Activated T-cell treated with anti-CD3 and anti-CD28 coated beads for 4 hours (primary cell): ENCODE results near the gene VAC14.

Source experiments
- DNase-seq: peaks from one replicate; pipeline ENCODE4 v3.0.0-alpha.2; 2020

VAC14 gene

DNA sequence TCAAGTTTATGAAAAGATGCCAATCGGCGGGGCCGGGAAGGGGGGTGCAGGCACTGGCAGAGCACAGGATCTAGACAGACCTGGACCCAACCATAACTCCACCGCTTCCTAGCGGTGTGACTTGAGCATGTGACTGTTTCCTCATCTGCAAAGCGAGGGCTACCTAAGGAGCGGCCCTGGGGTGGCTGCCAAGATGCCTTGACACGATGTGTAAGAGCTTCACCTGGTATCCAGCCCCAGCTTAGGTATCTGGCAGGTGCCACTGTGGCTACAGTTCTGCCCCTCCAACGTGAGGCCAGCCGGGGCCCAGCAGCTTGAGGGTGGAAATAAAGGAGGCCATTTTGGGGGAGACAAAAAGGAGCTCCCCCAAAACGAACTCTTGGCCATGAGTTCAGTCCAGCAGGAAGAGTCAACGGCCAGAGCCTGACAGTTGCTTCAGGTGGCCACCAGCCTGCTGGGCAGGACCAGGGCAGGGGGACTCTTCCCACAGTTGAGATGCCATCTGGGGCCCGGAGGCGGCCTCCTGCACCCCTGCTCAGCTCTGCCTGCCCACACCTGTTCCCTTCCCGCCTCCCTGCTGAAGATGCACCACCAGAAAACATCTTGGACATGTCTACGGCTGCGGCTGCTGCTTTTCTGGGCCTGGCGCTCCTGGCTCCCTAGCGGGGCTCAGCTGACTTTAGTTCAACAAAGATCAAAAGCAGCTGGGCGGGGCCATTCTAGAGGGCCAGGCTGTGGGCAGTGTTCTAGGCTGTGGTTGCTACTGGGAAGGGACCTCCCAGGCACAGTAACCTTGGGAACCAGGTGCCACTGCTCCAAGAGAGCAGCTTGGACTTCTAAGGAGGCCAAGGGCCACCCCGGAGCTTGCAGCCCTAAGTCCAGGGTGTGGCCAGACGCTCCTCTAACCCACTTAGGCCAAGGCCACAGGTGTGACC is 111.7 kb downstream of the VAC14 start:
- no peak for DNase-seq

DNA sequence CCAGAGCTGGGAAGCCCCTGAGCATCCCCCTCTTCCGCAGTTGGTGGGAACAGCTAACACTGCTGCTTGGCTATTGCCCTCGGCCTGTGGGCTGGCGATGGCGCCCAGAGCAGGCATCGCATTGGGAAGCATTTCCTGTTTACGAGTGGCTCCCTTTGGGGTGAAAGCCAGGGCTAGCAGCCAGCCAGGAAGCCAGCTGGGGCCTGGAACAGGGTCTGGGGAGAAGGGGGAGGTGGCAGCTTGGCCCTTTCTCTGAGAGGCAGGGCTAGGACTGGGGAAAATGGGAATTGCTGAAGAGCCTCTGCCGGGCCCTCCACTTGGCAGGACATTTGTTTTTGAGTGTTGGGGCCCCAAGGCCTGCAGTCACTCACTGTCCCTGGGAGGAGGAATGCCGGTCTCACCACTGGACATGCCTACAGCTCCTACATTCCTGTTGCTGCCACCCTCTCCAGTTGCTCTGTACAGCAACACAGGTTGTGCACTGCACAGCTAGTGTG is 112.7 kb downstream of the VAC14 start:
- no peak for DNase-seq

DNA sequence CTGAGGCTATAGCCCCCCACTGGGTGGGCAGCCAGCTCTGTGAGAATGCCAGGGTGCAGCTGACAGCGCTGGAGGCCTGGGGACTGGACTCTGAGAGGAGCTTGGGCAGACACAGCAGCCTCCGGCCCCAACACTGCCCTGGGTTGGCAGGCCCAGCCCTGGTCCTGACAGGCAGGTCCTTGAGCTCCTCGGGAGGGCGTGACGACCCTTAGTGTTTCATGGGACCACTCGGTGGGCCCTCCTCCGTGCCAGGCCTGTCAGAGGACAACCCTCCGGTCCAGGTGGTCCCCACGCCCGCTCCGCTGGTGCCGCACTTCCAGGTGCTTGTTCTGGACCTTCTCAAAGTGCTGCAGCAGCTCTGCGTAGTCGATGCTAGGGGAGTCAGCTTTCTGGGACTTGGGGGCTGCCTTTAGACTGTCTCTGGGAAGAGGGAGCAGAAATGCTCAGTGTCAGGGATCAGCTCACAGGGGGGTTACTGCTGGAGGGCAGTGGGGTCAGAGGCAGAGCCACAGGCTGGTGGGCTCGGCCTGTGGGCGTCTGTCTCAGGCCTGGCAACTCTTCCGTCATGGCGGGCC is 113.2 kb downstream of the VAC14 start:
- no peak for DNase-seq

DNA sequence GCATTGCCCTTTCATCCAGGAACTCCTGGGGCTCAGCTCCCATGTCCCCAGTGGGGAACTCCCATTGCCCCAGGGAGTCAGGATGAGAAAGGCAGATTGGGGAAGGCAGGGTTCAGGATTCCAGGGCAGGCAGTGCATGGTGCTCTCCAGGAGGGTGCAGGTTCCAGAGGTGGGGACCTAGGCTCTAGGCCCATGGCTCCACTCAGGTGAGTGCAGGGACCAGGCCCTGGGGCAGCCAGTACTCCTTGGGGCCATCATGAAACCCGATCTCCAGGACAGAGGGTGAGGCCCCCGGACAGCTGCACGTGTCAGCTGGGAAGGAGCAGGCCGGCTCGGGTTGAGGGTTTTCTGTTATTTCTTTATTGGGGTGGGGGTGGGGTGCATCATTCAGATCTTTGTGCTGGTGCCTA is 113.9 kb downstream of the VAC14 start:
- DNase-seq: no peak

DNA sequence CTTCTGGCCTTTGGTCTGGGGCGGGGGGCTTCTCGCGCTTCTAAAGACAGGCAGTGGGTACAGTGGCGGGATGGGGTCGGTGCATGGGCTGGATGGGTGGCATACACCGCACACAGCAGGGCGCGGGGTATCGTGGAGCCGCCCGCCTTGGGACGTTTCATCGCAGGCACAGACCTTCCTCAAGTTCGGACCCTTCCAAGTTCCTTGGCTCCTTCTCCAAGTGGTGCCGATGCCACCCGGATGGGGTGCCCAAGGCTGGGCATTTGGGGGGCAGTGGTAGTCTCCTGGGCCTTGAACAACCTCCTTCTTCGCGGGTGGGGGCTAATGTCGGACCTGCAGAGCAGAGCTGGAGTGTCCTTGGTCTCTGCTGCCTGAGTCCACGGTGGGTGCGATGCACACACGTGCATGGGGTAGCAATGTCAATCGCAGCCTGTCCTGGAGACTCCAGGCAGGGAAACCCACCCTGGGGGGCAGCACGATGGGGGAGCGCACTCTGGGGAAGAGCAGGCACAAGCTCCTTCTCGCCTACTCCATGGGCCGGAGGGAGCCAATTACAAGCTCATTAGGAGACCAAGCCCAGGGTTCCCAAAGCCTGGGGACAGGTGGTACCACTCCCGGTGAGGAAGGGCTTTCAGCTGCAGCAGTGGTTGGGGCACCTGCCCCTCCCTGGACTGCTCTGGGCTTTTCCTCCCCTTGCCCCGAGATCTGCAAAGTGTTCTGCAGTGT is 114.4 kb downstream of the VAC14 start:
- no peak for DNase-seq

DNA sequence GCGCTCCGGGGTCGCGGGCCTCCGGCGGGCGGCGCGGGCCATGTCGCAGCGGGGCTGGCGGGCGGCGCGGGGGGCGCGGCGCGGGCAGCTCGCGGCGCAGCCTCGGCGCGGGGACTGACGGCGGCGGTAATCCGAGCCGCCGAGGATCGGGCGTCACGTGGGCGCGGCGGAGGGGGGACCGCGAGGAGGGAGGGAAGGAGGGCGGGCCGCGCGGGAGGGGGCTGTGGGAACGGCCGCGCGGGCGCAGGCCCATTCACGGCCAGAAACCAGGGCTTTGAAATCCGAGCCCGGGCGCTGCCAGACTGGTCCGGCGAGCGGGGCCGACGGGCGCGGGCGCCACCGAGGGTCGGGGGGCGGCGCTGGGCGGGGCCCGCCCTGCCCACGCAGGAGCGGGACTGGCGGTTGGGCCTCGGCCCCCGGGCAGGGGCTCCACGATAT is 115.0 kb downstream of the VAC14 start, which contains the start of gene MTSS2:
MTSS2 (minus strand) TSS at position 116 of the 438 bp plus-strand sequence. CDS start 262 bp downstream, outside the sequence.
- DNase-seq: no peak

DNA sequence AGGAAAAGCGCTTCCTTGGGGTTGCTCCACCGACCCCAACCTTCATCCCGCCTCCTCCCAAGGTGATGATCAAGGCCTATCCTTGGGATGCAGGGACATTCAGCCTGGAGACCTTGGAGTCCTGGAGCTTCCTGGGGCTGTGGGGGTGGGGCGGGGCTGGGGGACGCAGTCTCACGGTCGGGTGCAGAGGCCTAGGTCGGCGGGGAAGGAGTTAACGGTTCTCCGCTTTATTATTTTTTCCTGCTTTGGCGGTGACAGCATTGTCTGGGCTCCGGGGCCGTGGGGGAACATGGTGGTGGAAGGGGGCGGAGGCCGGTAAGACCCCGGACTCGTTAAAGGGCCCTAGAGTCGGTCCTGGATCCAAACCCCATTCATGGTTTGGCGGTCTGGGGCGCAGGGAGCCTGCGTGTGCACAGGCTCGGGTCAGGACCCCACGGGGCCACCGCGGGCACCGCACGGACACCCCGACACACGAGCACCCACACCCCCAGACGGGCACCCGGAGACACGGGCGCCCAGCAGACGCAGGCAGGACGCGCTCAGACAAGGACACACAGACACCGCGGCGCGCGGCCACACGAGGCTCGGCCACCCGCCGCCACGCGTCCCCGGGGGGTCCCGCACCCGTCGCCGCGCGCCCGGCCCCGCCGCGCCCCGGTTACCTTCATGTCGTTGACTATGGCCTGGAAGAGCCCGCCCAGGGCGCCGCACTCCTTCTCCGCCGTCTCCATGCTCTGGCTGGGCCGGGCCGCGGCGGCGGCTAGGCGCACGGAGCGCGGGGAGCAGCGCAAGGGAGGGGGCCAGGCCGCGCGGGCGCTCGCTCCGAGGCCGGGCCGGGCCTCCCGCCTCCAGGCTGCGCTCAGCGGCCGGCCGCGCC is 115.7 kb downstream of the VAC14 start:
- DNase-seq: no peak

DNA sequence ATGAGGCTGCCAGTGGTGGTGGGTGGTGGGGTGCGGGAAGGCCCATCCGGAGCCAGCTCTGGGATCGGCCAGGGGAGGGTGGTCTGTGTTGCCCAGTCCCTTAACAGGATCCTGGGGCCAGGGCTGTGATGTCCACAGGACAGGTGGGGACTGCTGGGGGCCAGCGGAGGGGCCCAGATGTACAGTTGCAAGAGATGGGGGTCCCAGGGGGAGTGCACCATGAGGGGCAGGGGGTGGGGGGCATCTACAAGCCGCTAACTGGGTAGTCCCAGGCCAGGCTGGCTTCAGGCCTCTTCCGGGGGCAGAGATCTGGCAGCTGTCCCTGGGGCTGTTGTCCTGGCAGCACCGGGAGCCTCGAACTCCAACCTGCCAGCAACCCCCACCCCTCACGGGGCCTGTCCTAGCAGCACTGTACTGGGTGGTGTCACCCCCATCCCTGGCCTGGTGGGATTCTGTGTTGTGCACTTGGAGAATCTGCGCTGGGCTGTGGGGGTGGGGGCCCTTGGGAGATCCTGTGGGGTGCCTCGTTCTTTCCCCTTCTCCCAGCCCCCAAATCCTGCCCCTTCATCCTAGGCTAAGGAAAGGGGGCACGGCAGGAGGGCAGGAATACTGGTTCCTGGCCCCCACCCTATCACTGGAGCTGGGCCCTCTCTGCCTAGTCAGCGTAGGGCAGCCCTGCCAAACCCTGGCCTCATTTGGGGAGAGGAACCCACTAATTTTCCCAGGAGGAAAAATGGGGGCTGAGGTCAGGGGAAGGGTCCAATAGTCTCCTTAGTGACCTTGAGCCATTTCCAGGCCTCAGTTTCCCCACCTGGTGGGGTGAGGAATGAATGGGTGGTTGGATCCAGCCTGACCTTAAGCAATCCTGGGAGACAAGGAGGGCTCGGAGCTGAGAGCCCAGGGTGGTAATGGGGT is 116.6 kb downstream of the VAC14 start:
- no peak for DNase-seq

DNA sequence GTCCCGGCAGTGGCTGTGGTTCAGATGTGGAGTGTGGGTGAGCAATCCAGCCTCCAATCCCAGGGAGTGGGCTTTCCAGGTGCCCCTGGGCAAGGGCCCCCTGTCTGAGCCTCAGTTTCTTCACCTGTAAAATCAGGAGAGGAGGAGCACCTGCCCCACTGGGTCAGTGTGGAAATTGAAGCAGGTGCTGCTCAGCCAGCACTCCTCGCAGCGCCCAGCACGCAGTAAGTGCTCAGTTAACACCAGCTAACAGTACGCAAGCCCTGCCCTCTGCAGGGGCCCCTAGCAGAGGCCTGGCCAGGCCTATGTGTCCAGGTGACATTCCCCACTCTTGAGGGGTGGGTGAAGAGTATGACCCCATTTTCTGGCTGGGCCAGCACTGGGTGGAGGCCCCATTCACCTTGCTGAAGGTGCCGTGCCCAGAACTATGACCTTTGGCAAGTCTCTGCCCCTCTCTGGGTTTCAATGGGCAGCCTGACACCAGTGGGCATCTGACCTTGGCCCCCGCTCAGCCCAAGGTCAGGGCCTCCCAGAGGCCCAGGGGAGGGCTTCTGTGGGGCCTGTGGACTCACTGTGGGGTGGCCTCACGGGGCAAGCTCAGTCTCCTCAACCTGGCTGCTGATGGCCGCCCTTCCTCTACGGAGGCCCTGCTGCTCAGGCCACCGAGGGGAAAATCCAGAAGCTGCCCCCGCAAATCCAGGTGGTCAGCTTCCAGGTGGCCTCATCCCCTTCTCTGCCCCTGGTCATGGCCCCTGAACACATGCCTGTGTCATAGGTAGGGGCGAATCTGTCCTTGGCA is 117.6 kb downstream of the VAC14 start:
- DNase-seq: no peak

DNA sequence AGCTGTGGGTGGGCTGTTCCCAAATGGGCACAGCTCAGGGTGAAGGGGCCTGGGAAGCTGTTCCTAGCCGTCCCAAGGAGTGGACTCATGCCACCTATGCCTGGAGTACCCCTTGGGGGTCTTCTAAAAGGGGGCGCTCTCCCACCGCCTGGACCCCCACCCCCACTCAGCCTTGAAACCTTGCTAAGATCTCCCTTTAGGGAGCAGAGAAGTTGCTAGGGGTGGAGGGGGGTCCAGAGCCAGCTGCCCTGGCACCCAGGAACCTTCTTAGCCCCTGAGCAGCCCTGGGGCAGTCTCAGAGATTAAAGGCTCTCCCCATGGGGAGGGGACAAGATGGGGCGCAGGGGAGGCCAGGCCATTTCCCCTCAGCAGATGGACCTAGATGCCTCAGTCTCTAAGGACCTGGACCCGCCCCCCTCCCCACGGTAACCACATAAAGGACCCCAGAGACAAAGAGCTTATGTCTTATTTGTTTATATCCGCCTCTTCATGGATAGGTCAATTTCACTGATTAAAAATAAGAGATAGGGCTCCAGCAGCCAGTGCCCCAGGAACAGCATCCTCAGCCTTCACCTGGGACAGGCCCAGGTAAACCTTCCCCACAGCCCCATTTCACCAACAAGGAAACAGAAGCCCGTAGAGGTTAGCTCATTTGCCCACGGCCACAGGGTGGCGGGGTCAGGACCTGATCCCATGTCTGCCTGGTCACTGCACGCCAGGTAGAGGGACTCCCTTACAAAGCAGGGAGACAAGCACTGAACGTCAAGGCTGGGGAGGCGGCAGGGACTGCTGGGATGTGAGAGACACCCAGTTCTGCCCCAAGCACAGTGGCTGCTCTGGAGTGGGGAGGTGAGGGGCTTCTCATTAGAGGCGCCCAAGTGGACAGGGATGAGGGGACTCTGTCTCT is 118.5 kb downstream of the VAC14 start:
- DNase-seq: no peak

DNA sequence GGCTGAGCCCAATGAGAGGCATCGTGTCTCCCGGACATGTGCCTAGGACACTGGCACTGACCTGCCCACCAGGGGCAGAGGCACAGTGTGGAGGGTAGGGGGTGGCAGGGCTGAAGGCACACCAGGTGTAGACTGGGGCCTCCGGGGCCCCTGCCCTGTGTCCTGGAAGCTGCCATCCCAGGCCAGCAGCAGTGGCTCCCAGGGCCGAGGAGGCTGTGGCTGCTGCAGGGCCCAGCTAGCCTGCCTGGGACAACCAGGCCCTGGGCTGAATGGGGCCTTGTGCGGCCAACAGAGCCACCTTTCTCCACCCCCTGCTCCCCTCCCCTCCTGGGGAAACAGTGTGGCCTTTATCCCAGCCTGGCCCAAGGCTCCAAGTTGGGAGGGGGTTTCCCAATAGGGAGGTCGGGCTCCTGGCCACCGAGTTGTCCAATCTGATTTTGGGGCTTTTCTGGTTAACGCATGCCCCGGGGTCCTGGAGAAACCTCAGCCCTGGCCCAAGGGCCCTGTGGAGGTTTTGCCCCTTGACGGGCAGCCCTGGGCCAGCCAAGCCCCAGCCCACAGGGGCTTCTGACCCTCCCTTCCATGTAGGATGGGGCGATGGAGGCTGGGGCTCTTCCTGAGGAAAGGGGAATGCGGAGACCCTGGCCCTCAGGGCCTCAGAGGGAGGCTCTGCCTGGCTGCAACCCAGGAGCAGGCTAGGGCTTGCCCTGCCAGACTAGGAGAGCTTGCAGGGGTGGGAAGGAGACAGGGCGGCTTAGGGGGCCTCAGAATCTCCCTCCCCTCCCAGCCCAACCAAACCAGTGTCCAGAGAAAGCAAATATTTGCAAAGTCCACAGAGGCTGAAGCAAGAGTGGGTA is 119.3 kb downstream of the VAC14 start:
- DNase-seq: no peak

DNA sequence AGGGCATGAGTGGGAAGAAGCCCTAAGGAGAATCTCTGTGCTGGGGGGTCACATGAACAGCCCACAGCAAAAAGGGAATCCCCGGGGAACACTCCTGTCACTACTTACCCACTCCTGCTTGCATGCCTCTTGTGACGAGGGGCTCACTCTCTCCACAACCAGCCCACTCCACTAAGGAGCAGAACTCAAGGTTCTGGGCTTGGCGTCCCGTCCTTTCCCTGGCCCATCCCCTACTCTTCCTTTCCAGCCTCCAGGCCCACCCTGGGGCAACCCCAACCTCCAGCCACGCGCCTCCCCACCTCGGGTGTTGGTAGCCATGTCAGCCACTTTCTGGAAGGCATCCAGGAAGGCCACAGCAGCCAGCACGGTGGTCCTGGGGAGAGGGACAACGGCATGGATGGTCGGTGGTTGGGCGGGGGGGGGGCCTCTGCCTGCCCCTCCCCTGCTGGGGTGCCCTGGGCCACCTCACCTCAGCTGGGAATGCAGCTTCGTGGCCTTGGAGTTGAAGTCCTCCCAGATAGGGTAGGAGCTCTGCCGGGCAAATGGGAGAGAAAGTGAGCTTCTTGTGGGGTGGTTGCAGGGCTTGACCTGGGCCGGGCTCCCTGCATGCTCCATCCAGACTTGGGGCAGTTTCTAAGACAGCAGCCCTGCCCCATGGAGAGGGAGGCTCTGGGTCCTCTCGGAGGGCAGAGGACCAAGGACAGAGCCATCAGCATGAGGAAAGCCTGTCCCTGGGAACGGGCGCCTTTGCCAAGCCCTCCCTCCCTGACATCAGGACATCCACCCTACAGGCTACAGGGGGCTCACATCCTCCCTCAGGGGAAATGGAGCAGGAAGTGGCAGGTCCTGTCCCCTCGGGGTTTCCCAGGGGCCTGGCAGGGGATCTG is 120.2 kb downstream of the VAC14 start:
- DNase-seq: no peak

DNA sequence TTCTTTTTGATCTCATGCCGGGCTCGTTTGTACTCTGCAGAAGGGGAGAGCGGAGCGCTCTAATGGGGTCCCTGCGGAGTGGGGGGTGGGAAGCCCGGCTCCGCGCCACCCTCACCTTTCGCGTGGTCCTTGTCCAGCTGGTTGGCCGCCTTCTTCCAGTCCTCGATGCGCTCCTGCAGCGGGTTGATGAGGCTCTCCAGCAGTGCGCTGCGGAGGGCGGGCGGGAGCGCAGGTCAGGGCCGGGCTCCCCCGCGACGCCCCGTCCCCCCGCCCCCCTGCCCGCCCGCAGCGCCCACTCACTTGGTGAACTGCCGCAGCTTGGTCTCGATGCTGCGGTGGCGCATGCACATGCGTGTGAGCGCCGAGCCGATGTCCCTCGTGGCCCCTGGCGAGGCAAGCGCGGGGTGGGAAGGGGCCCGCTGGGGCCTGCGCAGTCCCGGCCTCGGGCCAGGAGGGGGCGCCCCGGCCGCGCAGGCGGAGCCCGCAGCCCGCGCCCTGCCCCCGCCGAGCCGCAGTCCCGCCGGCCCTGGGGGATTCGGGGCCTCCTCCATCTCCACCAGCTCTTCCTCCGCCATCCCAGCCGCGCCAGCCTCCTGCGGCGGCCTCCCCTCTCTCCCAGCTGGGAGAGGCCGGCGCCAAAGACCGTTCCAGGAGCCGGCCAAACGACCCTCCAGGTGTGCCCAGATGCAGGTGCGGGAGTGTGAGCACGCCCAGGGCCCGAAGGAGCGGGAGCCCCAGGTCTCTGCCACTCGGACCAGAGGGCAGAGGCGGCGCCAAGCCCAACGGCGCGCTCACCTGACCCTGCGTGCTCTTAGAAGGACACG is 121.1 kb downstream of the VAC14 start:
- DNase-seq: no peak

DNA sequence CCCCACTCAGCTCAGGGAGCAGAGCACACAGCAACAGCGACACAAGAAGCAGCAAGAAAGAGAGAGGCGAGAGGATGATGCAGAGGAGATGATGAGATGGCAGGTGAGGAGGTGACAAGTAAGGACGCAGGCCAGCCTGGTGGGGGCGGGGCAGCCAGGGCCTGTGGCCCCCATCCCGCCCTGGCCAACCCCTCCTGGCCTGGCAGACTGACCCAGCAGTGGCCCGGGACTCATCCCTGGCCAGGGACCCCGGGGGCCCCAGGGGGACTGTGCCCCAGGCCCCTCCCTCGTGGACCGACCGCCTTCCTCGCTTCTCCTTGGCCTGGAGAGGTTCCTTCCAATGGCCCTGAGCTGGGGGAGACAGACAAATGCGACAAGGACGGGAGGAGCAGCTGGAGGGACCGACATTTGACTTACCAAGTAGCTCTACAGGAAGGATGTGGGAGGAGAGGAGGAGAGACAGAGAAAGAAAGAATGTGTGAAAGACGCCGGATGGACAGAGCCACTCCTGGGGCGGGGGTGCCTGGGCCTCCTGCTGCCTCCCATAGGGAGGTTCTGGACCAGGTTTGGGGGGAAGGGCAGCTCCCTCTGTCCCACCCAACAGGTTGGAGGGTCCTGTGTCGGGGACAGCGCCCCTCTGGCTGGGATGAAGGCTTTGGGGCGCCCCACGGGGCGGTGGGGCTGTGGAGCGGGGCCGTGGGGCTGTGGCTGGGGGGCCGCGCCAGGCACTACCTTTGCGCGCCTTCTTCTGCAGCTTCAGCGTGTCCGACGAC is 121.9 kb downstream of the VAC14 start:
- no peak for DNase-seq

DNA sequence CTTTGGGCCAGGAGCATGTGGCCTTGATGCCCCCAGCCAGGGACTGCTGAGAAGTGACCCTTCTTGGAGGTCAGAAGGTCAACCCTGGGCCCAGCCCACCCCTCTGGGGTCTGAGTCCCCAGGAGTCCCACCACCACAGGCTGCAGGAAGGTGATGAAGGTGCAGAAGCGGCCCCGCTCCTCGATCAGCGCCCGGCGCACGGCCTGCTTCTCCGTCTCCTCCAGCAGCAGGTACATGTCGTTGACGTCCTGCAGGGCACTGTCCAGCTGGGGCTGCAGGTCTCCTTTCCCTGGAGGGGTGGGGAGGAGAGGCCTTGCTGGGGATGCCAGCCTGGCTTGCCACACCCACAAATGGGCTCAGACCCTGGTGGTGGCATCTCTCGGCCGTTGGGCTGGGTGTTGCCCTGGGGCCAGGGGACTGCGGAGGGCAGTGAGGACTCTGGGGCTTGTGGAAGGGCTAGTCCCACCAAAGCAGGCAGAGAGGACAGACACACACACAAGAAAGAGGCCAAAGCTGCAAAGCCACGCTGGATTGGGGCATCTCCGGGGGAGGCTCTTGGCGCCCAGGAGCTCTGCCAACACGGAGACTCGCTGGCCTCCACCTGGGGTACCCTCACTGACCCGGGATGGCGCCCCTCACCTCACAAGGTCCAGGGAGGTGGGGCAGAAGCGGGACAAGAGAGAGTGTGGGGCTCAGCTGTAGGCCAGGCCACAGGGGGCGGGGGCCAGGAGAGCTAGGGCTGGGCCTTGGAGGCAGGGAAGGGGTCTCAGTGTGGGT is 122.6 kb downstream of the VAC14 start:
- DNase-seq: no peak
